C4-2B (cell line): ENCODE measurements around the gene TRAF1.

ENCODE experiments used
- CTCF ChIP-seq: fragments of 450-650 bp; conservative IDR thresholded peaks from 2 replicates; pipeline ENCODE4 v1.5.1; 2017; ENCODE audit warnings: mild to moderate bottlenecking
- ZFX ChIP-seq: fragments of 450-650 bp; IDR thresholded peaks from 2 replicates; pipeline ENCODE4 v1.6.1; 2017

GRCh38 chr9:120948824-120949223 lies 22.2 kb upstream of the TRAF1 start:
- TF ChIP-seq CTCF (no peak), ZFX (no peak)
